Activated CD4-positive, alpha-beta T cell treated with anti-CD3 and anti-CD28 coated beads for 24 hours (primary cell): ENCODE data around the gene NOXO1.
"Not testable (repeated sequence)": the region's sequence is repeated elsewhere in the genome, so short reads cannot be mapped to it uniquely, and the experiment has no call there.

Experiments used
- DNase-seq, 2 donors: peaks; one replicate each; pipeline ENCODE4 v3.0.0-alpha.2; 2020; ENCODE audit warnings: low read depth in 2 of 2

NOXO1 gene

DNA sequence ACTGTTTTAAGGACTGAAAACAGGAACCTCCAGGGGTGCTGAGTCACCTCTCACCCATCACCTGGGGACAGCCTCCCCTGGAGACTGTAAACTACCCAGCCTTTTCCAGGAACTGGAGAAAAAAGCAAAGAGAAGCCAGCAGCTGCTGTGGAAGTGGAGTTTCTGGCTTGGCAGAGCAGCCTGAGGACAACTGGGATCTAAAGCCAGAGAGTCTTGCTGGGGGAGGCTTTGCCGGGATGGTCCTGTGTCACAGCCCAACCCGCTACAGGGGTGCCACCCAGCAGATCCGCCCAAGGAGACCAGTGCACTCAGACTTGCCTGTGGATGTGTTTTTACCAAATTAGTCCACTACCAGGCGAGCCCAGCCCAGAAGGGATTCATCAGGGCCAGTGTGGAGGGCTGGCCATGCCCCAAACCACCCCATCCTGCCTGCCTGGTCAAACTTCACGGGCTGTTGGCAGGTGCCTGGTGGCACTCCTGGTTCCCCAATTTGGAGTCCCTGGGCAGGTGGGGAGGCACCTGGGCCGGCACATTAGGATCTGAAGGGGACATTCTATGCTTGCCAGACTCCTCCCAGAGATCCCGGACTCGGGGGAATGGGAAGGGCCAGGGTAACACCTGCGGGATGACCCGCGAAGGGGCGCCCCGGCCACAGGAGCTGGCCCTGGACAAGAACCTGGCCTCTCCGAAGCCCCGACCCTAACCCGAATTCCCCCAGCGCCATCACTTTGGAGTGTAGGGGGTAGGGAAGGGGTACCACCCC is 39.0 kb downstream of the NOXO1 start:
- DNase-seq: no peak

- DNase-seq: no peak
Observed at GRCh38 chr16:1941162-1942046, 39.9 kb downstream of the NOXO1 start.

- no peak for DNase-seq
Observed at GRCh38 chr16:1940273-1941161, 40.8 kb downstream of the NOXO1 start.

DNA sequence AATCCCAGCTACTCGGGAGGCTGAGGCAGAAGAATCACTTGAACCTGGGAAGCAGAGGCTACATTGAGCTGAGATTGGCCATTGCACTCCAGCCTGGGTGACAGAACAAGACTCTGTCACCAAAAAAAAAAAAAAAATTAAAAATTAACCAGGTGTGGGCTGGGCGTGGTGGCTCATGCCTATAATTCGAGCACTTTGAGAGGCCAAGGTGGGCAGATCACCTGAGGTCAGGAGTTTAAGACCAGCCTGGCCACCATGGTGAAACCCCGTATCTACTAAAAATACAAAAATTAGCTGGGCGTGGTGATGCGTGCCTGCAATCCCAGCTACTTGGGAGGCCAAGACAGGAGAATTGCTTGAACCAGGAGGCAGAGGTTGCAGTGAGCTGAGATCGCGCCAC is 41.4 kb downstream of the NOXO1 start:
- DNase-seq: not testable (repeated sequence)

- DNase-seq: no peak
Observed at GRCh38 chr16:1938910-1939309, 42.4 kb downstream of the NOXO1 start.

GRCh38 chr16:1938316-1938715 is 43.0 kb downstream of the NOXO1 start:
- no peak for DNase-seq

GRCh38 chr16:1936945-1937479 is 44.3 kb downstream of the NOXO1 start:
- DNase-seq: no peak

DNA sequence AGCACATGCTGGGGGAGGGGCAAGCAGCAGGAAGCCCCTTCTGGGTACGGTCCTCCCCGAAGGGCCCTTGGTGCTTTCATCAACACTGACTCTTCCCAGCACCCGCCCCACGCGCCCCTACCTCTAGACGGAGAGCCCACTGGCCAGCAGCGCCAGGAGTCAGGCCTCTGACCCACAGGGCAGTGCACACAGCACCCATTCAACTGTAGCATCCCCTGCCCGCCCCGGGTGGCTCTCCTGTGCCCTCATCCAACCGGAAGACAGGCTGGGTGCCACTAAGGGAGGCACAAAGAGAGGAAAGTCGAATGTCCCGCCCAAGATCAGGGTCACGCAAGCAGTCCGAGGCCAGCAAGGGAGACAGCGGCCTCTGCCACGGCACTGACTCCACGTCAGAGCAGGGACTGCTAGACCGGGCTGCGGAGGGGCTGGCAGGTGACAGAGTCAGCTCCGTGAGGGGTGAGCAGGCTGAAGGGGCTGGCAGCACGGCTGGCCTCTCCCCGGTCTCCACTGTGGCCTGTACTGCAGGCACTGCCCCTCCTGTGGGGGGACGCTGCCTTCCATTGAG is 48.1 kb downstream of the NOXO1 start:
- DNase-seq: no peak

- DNase-seq: no peak
Observed at GRCh38 chr16:1932050-1933028, 48.9 kb downstream of the NOXO1 start.

GRCh38 chr16:1930338-1930720 is 50.9 kb downstream of the NOXO1 start:
- DNase-seq: no peak

- peak; percentile 90 to 92 for DNase-seq
Observed at GRCh38 chr16:1929578-1930337, 51.5 kb downstream of the NOXO1 start.

GRCh38 chr16:1929105-1929504 is 52.2 kb downstream of the NOXO1 start:
- no peak for DNase-seq
